Activated CD4-positive, alpha-beta memory T cell treated with anti-CD3 and anti-CD28 coated beads for 36 hours (primary cell): ENCODE results near the gene WDR75. TPM values are rescaled to one million over a fixed set of nuclear protein-coding genes. Genes with fewer than 3 reads are reported as not detected.
A peak's percentile ranks its signal among the peaks of the same experiment; 100 is the strongest.

Source experiments
- CTCF ChIA-PET: fragments of 350-600 bp; sonication (Branson Sonifier 250); formaldehyde crosslinking; loops from one replicate; lab custom pipeline; 2021; ENCODE audit warnings: antibody characterized with exemption, inconsistent platforms; lab: Charles Lee
- POLR2A ChIA-PET: fragments of 350-600 bp; sonication (Branson Sonifier 250); formaldehyde crosslinking; loops from one replicate; lab custom pipeline; 2021; ENCODE audit warnings: antibody characterized with exemption; lab: Charles Lee
- DNase-seq: peaks from one replicate; pipeline ENCODE4 v3.0.0-alpha.2; 2020
- H3K27ac Mint-ChIP-seq: one replicate; pipeline ENCODE4 v1.8.0; 2021; ENCODE audit warnings: mixed read lengths
- H3K27me3 Mint-ChIP-seq: one replicate; pipeline ENCODE4 v1.8.0; 2021; ENCODE audit warnings: mixed read lengths
- H3K36me3 Mint-ChIP-seq: one replicate; pipeline ENCODE4 v1.8.0; 2021; ENCODE audit warnings: mixed read lengths
- H3K4me1 Mint-ChIP-seq: one replicate; pipeline ENCODE4 v1.8.0; 2021; ENCODE audit warnings: low read depth, mixed read lengths
- H3K4me3 Mint-ChIP-seq: one replicate; pipeline ENCODE4 v1.8.0; 2021; ENCODE audit warnings: mild to moderate bottlenecking, mixed read lengths
- H3K9me3 Mint-ChIP-seq: one replicate; pipeline ENCODE4 v1.8.0; 2021; ENCODE audit warnings: mixed read lengths
- intact Hi-C: fragments of 100-400 bp; cut with micrococcal nuclease; formaldehyde crosslinking; loops from one replicate; pipeline ENCODE4 v1.15.1; 2023
- total RNA-seq, 2 experiments: library from RNA; stranded (reverse); gene quantifications; one replicate each; pipeline ENCODE4 v1.2.3, GENCODE V29; 2021

WDR75 gene
- total RNA-seq, 2 experiments from 2014 or later = 66.4 to 68.8 TPM

GRCh38 chr2:189500456-189501160, 59.3 kb downstream of the WDR75 start:
- intact Hi-C loops = no loop called here
- DNase-seq = no peak
- Mint-ChIP-seq H3K4me1 (peaks cover 7% of the 10 kb centered on the region), H3K36me3 (no peaks in the 10 kb centered on the region), H3K4me3 (no peak overlapping the region), H3K27me3 (peaks cover 3% of the 10 kb centered on the region), H3K9me3 (no peaks in the 10 kb centered on the region), H3K27ac (no peak overlapping the region)
- CTCF ChIA-PET = no interaction called here
- POLR2A ChIA-PET = no interaction called here

GRCh38 chr2:189501487-189501886, 60.2 kb downstream of the WDR75 start:
- H3K4me1 Mint-ChIP-seq = peaks cover 13% of the 10 kb centered on the region
- H3K9me3 Mint-ChIP-seq = no peaks in the 10 kb centered on the region
- H3K4me3 Mint-ChIP-seq = no peak overlapping the region
- no peak overlapping the region for H3K27ac Mint-ChIP-seq
- CTCF ChIA-PET = no interaction called here
- POLR2A ChIA-PET = no interaction called here
- intact Hi-C loops = no loop called here
- no peak for DNase-seq
- no peaks in the 10 kb centered on the region for H3K27me3 Mint-ChIP-seq
- no peaks in the 10 kb centered on the region for H3K36me3 Mint-ChIP-seq

- Mint-ChIP-seq H3K4me1 (peaks cover 15% of the 10 kb centered on the region), H3K27me3 (no peaks in the 10 kb centered on the region), H3K36me3 (no peaks in the 10 kb centered on the region), H3K9me3 (no peaks in the 10 kb centered on the region), H3K27ac (no peak overlapping the region), H3K4me3 (no peak overlapping the region)
- no peak for DNase-seq
- ChIA-PET CTCF (no interaction called here), POLR2A (interaction anchor here (0.6 kb wide), 1 partner anchor 1053 kb away, joined by 3 read pairs; no protein-coding TSS in a partner anchor)
- intact Hi-C loops = no loop called here
These were observed 61.4 kb downstream of the WDR75 start for GRCh38 chr2:189502714-189503113.

GRCh38 chr2:189504238-189504637, 63.0 kb downstream of the WDR75 start:
- Mint-ChIP-seq H3K9me3 (peaks cover 7% of the 10 kb centered on the region), H3K4me3 (no peak overlapping the region), H3K36me3 (no peaks in the 10 kb centered on the region), H3K27ac (no peak overlapping the region), H3K27me3 (no peaks in the 10 kb centered on the region), H3K4me1 (peaks cover 15% of the 10 kb centered on the region)
- intact Hi-C loops = no loop called here
- POLR2A ChIA-PET = no interaction called here
- DNase-seq = no peak
- CTCF ChIA-PET = no interaction called here

- Mint-ChIP-seq H3K27ac (no peak overlapping the region), H3K27me3 (no peaks in the 10 kb centered on the region), H3K9me3 (peaks cover 9% of the 10 kb centered on the region), H3K36me3 (no peaks in the 10 kb centered on the region), H3K4me3 (no peak overlapping the region), H3K4me1 (peaks cover 15% of the 10 kb centered on the region)
- CTCF ChIA-PET = no interaction called here
- POLR2A ChIA-PET = no interaction called here
- no peak for DNase-seq
- intact Hi-C loops = loop anchor here (5.0 kb wide), 1 partner anchor 137 kb away; no protein-coding TSS in a partner anchor
These were observed 64.2 kb downstream of the WDR75 start for GRCh38 chr2:189505492-189505891.

GRCh38 chr2:189506514-189506976, 65.3 kb downstream of the WDR75 start:
- H3K4me3 Mint-ChIP-seq = no peak overlapping the region
- DNase-seq = peak; percentile 39
- H3K36me3 Mint-ChIP-seq = no peaks in the 10 kb centered on the region
- intact Hi-C loops = loop anchor here (1.0 to 5.0 kb wide), 3 partner anchors 26 to 136 kb away; partner anchors contain the start of gene SLC40A1
- peaks cover 9% of the 10 kb centered on the region for H3K9me3 Mint-ChIP-seq
- peak overlapping the region; percentile 6 for H3K27ac Mint-ChIP-seq
- H3K4me1 Mint-ChIP-seq = peaks cover 15% of the 10 kb centered on the region
- H3K27me3 Mint-ChIP-seq = no peaks in the 10 kb centered on the region
- CTCF ChIA-PET = interaction anchor here (1.2 to 1.3 kb wide), 2 partner anchors 13 to 74 kb away, joined by 3 to 4 read pairs; partner anchors contain the start of gene SLC40A1
- POLR2A ChIA-PET = no interaction called here

GRCh38 chr2:189511210-189511959, 70.1 kb downstream of the WDR75 start:
- H3K27me3 Mint-ChIP-seq = peaks cover 5% of the 10 kb centered on the region
- H3K4me3 Mint-ChIP-seq = no peak overlapping the region
- peaks cover 9% of the 10 kb centered on the region for H3K9me3 Mint-ChIP-seq
- no peak for DNase-seq
- ChIA-PET POLR2A (no interaction called here), CTCF (no interaction called here)
- H3K27ac Mint-ChIP-seq = no peak overlapping the region
- no peaks in the 10 kb centered on the region for H3K36me3 Mint-ChIP-seq
- peaks cover 3% of the 10 kb centered on the region for H3K4me1 Mint-ChIP-seq
- intact Hi-C loops = no loop called here

- Mint-ChIP-seq H3K9me3 (peaks cover 9% of the 10 kb centered on the region), H3K36me3 (no peaks in the 10 kb centered on the region), H3K4me3 (no peak overlapping the region), H3K27me3 (peaks cover 5% of the 10 kb centered on the region), H3K27ac (no peak overlapping the region), H3K4me1 (no peaks in the 10 kb centered on the region)
- no peak for DNase-seq
- POLR2A ChIA-PET = no interaction called here
- CTCF ChIA-PET = no interaction called here
- intact Hi-C loops = no loop called here
These were observed 70.7 kb downstream of the WDR75 start for GRCh38 chr2:189511960-189512319.

GRCh38 chr2:189512879-189513278, 71.6 kb downstream of the WDR75 start:
- POLR2A ChIA-PET = no interaction called here
- intact Hi-C loops = no loop called here
- no peaks in the 10 kb centered on the region for H3K36me3 Mint-ChIP-seq

GRCh38 chr2:189514104-189514503, 72.8 kb downstream of the WDR75 start:
- Mint-ChIP-seq H3K27ac (no peak overlapping the region), H3K4me1 (no peaks in the 10 kb centered on the region), H3K27me3 (peaks cover 5% of the 10 kb centered on the region), H3K36me3 (no peaks in the 10 kb centered on the region), H3K9me3 (peaks cover 8% of the 10 kb centered on the region), H3K4me3 (no peak overlapping the region)
- intact Hi-C loops = no loop called here
- ChIA-PET CTCF (no interaction called here), POLR2A (no interaction called here)
- DNase-seq = no peak

More at GRCh38 chr2:189512879-189513278, 71.6 kb downstream of the WDR75 start:
- no peaks in the 10 kb centered on the region for H3K4me1 Mint-ChIP-seq
- DNase-seq = no peak
- peaks cover 5% of the 10 kb centered on the region for H3K27me3 Mint-ChIP-seq
- no peak overlapping the region for H3K27ac Mint-ChIP-seq
- no peak overlapping the region for H3K4me3 Mint-ChIP-seq
- peaks cover 14% of the 10 kb centered on the region for H3K9me3 Mint-ChIP-seq
- CTCF ChIA-PET = no interaction called here

GRCh38 chr2:189515264-189515663, 74.0 kb downstream of the WDR75 start:
- Mint-ChIP-seq H3K4me1 (no peaks in the 10 kb centered on the region), H3K4me3 (no peak overlapping the region), H3K27me3 (peaks cover 5% of the 10 kb centered on the region), H3K36me3 (no peaks in the 10 kb centered on the region), H3K27ac (no peak overlapping the region), H3K9me3 (peaks cover 5% of the 10 kb centered on the region)
- ChIA-PET POLR2A (no interaction called here), CTCF (no interaction called here)
- no peak for DNase-seq
- intact Hi-C loops = no loop called here

GRCh38 chr2:189516546-189516945, 75.3 kb downstream of the WDR75 start:
- no peak overlapping the region for H3K27ac Mint-ChIP-seq
- H3K9me3 Mint-ChIP-seq = peaks cover 5% of the 10 kb centered on the region
- no peak overlapping the region for H3K4me3 Mint-ChIP-seq
- H3K27me3 Mint-ChIP-seq = peaks cover 5% of the 10 kb centered on the region
- no peak for DNase-seq
- ChIA-PET POLR2A (no interaction called here), CTCF (no interaction called here)
- no peaks in the 10 kb centered on the region for H3K36me3 Mint-ChIP-seq
- intact Hi-C loops = no loop called here
- no peaks in the 10 kb centered on the region for H3K4me1 Mint-ChIP-seq
